HG03039 (cell line): ENCODE data around the gene ACVR1C.

Source experiments
- ATAC-seq: cut with Tn5 transposase; IDR thresholded peaks from one replicate; pipeline ENCODE4 v1.9.1; 2021; ENCODE audit warnings: mild to moderate bottlenecking, moderate library complexity; ENCODE audit not compliant: unreplicated experiment

ACVR1C gene

DNA sequence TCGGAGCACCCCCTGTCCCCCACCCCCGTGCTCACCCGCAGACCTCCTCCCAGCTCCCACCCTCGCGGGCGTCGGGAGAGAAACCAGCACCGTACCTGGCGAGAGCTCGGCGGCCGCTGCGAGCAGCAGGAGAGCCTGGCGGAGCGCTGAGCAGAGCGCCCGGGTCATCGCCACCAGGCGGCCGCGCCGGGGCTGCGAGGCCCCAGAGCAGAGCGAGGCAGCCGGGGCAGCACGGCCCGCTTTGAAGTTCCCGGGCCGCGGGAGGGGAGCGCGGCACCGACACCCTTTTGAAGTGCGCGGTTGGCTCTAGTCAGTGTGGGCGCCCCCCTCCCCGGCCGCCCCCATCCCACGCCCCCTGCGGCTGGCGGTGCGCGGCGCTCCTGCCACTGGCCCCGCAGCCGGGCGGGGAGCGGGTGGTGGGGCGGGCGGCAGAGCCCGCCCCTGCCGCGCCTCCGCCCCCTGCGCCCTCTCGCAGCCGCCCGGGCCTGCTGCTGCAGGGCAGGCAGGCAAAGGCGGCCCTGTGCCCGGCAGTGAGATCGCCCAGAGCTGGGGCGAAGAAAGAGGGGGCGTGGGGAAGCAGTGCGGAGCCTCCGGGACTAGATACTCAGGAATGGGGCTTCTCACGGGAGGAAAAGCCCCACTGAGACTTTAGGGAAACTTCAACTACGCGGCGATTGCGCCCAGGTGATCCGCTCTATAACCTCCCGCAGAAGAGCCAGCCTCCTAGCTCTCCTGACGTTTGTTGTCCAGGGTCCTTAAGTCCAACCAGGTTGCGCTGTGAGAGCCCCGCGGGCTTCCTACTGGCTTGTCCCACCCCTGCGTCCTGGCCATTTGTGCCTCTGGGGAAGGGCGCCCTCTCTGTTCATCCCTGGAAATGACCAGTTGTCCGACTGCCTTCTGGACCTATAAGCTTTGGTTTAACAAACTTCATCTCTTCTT, at the start of gene ACVR1C:
TSS of gene ACVR1C (minus strand) at position 388 of the 939 bp plus-strand sequence. CDS start at position 168, 220 bp downstream.
- ATAC-seq: peak; percentile 77

DNA sequence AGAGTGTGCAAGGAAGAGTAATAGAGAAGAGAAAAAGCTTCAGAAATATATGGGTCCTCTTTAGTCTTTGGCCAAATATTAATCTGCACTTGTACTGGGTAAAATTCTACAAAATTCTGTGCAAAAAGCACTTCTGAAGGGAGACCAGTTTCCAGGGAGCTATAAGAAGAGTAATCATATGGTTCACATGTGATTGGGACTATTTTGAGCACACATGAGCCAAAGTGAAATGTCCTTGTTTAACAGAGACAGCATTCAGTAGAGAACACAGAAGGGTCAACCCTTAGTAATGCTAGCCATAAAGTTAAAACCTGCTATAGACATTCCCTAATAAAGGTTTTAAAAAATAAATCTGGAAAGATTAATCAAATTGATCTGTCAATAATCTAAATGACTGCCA, 49.3 kb upstream of the ACVR1C start:
- no peak for ATAC-seq

- no peak for ATAC-seq
Measured at GRCh38 chr2:157672129-157672528, 43.5 kb upstream of the ACVR1C start.

DNA sequence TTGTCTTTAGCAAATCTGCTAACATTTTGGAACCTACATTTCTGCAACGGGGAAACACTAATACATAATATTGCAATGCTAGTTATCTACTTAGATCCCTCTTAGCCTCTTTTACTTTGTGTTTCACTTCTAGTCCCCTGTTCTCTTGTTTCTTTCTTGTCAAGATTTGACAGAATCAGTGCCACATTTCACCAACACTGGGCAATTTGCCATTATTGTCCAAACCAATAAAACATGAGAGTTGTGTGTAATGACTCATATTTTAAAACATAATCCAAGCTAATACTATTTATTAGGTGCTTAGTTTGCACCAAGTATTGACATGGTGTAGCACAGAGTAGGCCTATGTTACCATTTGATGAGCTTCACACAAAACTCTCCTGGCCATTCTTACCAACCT, 33.7 kb upstream of the ACVR1C start:
- no peak for ATAC-seq

DNA sequence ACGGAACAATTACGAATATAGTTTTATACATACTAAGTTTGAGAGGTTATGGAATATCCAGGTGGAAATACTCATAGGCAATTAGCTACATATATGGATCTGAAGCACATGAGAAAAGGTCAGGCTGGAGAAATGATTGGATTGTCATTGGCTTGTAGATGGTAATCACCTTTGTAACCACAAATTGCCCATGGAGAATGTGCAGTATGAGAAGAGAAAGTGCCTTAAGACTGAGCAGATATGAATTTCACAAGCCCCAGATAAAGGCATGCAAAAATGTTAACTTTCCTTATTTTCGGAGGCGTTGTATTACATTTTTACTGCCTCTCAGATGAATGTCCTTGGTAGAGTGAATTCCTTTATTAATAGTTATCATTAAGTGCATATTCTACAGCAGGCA, 33.1 kb upstream of the ACVR1C start:
- no peak for ATAC-seq

- ATAC-seq: no peak
Measured at GRCh38 chr2:157657858-157658257, 29.2 kb upstream of the ACVR1C start.

- no peak for ATAC-seq
Measured at GRCh38 chr2:157657101-157657500, 28.4 kb upstream of the ACVR1C start.

DNA sequence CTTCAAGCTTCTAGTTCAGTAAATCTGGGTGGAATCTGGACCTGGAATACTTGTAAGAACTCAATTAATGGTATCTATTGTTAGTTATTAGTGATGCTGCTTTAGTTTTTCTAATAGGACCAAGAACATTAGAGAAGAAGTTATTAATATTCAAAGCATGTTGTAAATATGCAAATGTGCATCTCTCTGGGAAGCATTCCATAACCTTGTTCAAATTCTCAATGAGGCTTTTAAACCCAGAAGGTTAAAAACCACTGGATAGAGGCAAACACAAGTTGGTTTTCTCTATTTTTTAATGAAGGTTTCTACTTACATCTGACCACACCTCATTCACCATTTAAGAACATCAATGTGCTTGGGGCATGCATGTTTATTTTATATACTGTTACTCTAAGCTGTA, 16.1 kb upstream of the ACVR1C start:
- ATAC-seq: no peak

DNA sequence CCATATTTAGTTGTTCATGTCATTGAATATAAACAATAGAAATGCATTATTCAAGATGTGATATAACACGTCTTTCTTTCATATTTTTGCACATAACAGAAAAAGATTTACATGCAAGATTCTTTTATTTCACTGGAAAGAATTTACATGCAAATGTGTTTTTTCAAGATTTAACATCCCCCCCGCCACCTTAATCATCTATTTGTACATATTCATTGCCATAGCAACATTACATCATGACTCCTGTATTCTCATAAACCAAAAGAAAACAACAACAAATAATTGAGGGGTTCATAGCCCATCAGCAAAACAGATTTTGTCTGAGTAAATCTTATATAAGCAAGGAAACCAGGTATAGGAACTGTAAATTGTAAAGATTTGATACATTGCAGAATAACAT, 3.2 kb upstream of the ACVR1C start:
- ATAC-seq: no peak

GRCh38 chr2:157627594-157628476, 829 bp downstream of the ACVR1C start:
- ATAC-seq: peak; percentile 11

GRCh38 chr2:157625296-157625695, 3.4 kb downstream of the ACVR1C start:
- no peak for ATAC-seq

DNA sequence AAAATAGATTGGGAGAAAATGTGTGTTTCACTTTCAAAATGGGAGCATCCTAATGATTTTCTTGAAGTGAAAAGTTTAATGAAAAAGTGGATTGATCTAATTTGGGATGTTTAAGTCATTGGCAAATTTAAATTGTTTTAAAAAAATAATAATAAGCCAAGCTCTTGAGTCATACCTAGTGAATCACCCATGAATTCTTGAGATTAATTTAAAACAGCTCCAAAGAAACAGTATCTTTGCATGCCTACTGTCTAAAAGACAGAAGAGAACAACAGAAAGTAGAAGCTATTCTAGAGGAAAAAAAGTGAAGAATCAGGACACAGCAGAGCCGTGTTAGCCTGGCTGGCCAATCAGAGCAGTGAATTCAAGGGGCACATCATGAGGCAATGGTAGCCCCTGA, 7.7 kb downstream of the ACVR1C start:
- no peak for ATAC-seq

DNA sequence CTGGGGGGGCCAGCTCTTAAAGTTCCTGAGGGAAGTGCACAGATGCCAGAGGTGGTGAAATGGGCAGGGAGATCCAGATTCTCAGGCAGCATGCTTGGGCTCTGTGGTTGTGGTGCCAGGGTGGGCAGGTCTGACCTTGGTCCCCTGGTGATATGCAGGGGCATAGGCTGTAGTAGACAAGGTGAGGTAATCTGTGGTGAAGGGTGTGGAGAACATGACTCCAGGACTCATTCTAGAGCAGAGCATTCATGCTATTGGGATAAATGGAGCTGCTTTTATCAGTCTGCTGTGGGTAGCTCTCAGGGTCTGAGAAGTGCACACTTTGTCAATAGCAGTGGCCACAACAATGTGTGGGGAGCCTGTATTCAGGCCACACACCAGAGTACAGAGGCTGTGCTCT, 16.9 kb downstream of the ACVR1C start:
- ATAC-seq: no peak

- ATAC-seq: no peak
Measured at GRCh38 chr2:157611110-157611509, 17.6 kb downstream of the ACVR1C start.

GRCh38 chr2:157606534-157606933, 22.1 kb downstream of the ACVR1C start:
- no peak for ATAC-seq

DNA sequence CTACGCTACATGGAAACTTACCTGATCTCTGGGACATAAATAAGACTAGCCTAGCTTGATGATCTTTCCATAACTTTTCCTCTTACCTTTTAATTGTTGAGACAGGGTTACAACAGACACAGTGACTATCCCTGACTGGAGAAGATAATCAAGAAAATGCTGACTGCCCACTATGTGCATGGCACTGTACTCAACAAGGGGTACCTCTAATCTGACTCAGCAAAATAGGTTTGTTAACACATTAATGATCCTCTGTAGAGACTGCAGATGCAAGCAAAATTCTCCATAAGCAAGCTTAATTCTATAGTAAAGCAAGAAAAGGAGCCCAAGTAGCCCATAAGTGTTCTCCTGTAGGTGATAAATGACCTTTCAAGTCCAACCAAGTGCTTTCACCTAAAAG, 25.5 kb downstream of the ACVR1C start:
- no peak for ATAC-seq

DNA sequence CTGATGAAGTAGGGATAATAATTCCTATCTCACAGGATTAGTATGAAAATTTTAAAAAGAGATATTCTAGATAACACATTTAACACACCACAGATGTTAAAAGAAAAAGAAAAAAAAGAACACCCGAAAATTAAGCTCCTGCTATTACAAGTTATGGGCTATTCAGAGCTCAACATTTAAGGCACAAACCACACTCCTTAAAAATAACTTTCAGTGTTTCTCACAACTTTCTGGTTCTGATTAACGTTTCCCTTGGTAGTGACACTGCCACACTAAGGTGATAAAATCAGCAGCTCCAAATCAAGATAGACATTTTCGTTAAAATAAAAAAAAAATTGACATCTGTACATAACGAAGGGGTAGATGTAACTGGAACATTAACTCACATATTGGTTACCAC, 26.9 kb downstream of the ACVR1C start:
- no peak for ATAC-seq

- ATAC-seq: peak; percentile 57
Measured at GRCh38 chr2:157596992-157597681, 31.5 kb downstream of the ACVR1C start.

GRCh38 chr2:157593411-157593810, 35.3 kb downstream of the ACVR1C start:
- ATAC-seq: no peak

DNA sequence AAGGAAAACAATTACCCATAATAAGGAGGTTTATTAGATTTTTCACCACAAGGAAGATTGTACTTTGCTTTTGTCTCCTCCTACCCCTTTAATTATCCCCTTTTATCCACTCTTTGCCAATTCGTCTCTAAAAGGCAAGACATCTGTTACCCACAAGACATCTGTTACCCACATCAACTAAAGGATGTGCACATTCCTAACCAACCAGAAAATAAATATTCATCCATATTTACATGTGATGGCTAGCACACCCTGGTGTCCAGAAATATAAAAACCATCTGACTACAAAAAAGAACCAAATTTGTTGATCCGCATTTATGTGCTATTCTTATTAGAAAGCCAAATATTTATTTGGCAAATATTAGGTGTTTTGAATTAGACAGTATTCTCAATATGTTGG, 35.7 kb downstream of the ACVR1C start:
- no peak for ATAC-seq

- no peak for ATAC-seq
Measured at GRCh38 chr2:157592374-157592773, 36.3 kb downstream of the ACVR1C start.
